IMR-90 (cell line): ENCODE data around the gene TMEM45B. TPM values are rescaled to one million over a fixed set of nuclear protein-coding genes. Genes with fewer than 3 reads are reported as not detected.

Experiments used
- ATAC-seq: fragments of 200-7000 bp; cut with Tn5 transposase; 2 replicates; pipeline ENCODE4 v1.9.1; 2020; ENCODE audit warnings: low read depth, mild to moderate bottlenecking, moderate library complexity
- BruUV-seq: library from RNA; stranded (reverse); fragments of 400-500 nt; replicated peaks from 2 replicates; lab custom pipeline; 2021; lab: Mats Ljungman, UMichigan
- CTCF ChIA-PET: fragments of 300-600 bp; formaldehyde crosslinking; extraction: SDS; loops from one replicate; lab custom pipeline; 2021; ENCODE audit warnings: antibody characterized with exemption; lab: Yijun Ruan, JAX
- POLR2A ChIA-PET: fragments of 300-600 bp; sonication (Branson Sonifier 250); formaldehyde crosslinking; loops from one replicate; lab custom pipeline; 2022; ENCODE audit warnings: antibody characterized with exemption; ENCODE audit not compliant: unreplicated experiment; lab: Charles Lee
- DNase-seq: peaks from one replicate; pipeline ENCODE4 v3.0.0; 2013
- H2AFZ ChIP-seq: replicated peaks from 2 replicates; pipeline ENCODE3; 2013; ENCODE audit warnings: low read length, mild to moderate bottlenecking; ENCODE audit not compliant: poor library complexity
- H2AK5ac ChIP-seq: 2 replicates; pipeline ENCODE4 v1.6.1; 2013; ENCODE audit warnings: low read depth, low read length, inconsistent platforms
- H2AK9ac ChIP-seq: replicated peaks from 2 replicates; pipeline ENCODE3; 2013; ENCODE audit warnings: mild to moderate bottlenecking, low read depth, low read length, moderate library complexity; ENCODE audit not compliant: poor library complexity
- H2BK120ac ChIP-seq: 2 replicates; pipeline ENCODE4 v1.6.1; 2013; ENCODE audit warnings: low read depth, low read length, inconsistent platforms
- H2BK15ac ChIP-seq: 3 replicates; pipeline ENCODE4 v1.6.1; 2013; ENCODE audit warnings: low read depth, low read length, inconsistent platforms
- H2BK20ac ChIP-seq: 2 replicates; pipeline ENCODE4 v1.6.1; 2013; ENCODE audit warnings: low read depth, mild to moderate bottlenecking, inconsistent platforms, low read length, moderate library complexity
- H2BK5ac ChIP-seq: 2 replicates; pipeline ENCODE4 v1.6.1; 2013; ENCODE audit warnings: mild to moderate bottlenecking, low read depth, low read length, inconsistent platforms; ENCODE audit not compliant: poor library complexity, severe bottlenecking
- H3K14ac ChIP-seq: replicated peaks from 2 replicates; pipeline ENCODE4 v1.6.1; 2013; ENCODE audit warnings: low read depth, low read length, inconsistent platforms
- H3K18ac ChIP-seq: 2 replicates; pipeline ENCODE4 v1.6.1; 2013; ENCODE audit warnings: low read depth, low read length, control low read depth
- H3K23ac ChIP-seq: 2 replicates; pipeline ENCODE4 v1.6.1; 2013; ENCODE audit warnings: low read depth, low read length, inconsistent platforms
- H3K27ac ChIP-seq: 2 replicates; pipeline ENCODE4 v1.5.1; 2013; ENCODE audit warnings: mild to moderate bottlenecking, control low read depth, low read length; ENCODE audit not compliant: insufficient read depth
- H3K27me3 ChIP-seq: 2 replicates; pipeline ENCODE4 v1.6.1; 2013; ENCODE audit warnings: low read length; ENCODE audit not compliant: control insufficient read depth, insufficient read depth
- H3K36me3 ChIP-seq: 2 replicates; pipeline ENCODE4 v1.6.1; 2013; ENCODE audit warnings: low read length, mixed read lengths; ENCODE audit not compliant: control insufficient read depth, insufficient read depth
- H3K4ac ChIP-seq: 2 replicates; pipeline ENCODE4 v1.6.1; 2013; ENCODE audit warnings: low read depth, low read length, inconsistent platforms
- H3K4me1 ChIP-seq: 2 replicates; pipeline ENCODE4 v1.6.1; 2013; ENCODE audit warnings: low read length, mixed read lengths; ENCODE audit not compliant: control insufficient read depth, insufficient read depth
- H3K4me2 ChIP-seq: 2 replicates; pipeline ENCODE4 v1.6.1; 2013; ENCODE audit warnings: low read depth, mild to moderate bottlenecking, control low read depth, low read length, moderate library complexity
- H3K4me3 ChIP-seq: 2 replicates; pipeline ENCODE4 v1.5.1; 2013; ENCODE audit warnings: low read depth, mild to moderate bottlenecking, control low read depth, low read length, moderate library complexity; ENCODE audit not compliant: insufficient read depth
- H3K56ac ChIP-seq: 2 replicates; pipeline ENCODE4 v1.6.1; 2013; ENCODE audit warnings: low read length, inconsistent platforms; ENCODE audit not compliant: insufficient read depth; ENCODE audit errors: extremely low read depth
- H3K79me1 ChIP-seq, 2 experiments: 2 replicates each; pipeline ENCODE4 v1.6.1; 2013; ENCODE audit warnings: low read length in 2 of 2, inconsistent platforms in 1 of 2, low read depth in 1 of 2
- H3K9ac ChIP-seq: 2 replicates; pipeline ENCODE4 v1.6.1; 2013; ENCODE audit warnings: low read depth, low read length, control low read depth
- H3K9me1 ChIP-seq: 2 replicates; pipeline ENCODE4 v1.6.1; 2013; ENCODE audit warnings: low read length, inconsistent platforms; ENCODE audit not compliant: insufficient read depth
- H3K9me3 ChIP-seq: 2 replicates; pipeline ENCODE4 v1.6.1; 2013; ENCODE audit warnings: low read length; ENCODE audit not compliant: control insufficient read depth, insufficient read depth
- H4K20me1 ChIP-seq: 2 replicates; pipeline ENCODE4 v1.6.1; 2013; ENCODE audit warnings: low read length, inconsistent platforms; ENCODE audit not compliant: insufficient read depth
- H4K5ac ChIP-seq: 2 replicates; pipeline ENCODE4 v1.6.1; 2013; ENCODE audit warnings: mild to moderate bottlenecking, low read depth, low read length, control low read depth
- H4K8ac ChIP-seq, 2 experiments: 2 replicates each; pipeline ENCODE4 v1.6.1; 2013; ENCODE audit warnings: low read depth in 2 of 2, low read length in 2 of 2, control low read depth in 1 of 2, inconsistent platforms in 1 of 2
- H4K91ac ChIP-seq: 2 replicates; pipeline ENCODE4 v1.6.1; 2013; ENCODE audit warnings: low read depth, low read length, inconsistent platforms; ENCODE audit not compliant: insufficient read depth
- BHLHE40 ChIP-seq: fragments of 150-350 bp; IDR thresholded peaks from 2 replicates; pipeline ENCODE4 v1.6.1; 2016; ENCODE audit warnings: mild to moderate bottlenecking, low read depth, low read length
- CHD1 ChIP-seq: IDR thresholded peaks from 2 replicates; pipeline ENCODE4 v1.6.1; 2012; ENCODE audit warnings: low read depth, low read length, improper control_type of control experiment
- ELK1 ChIP-seq: fragments of 150-350 bp; IDR thresholded peaks from 2 replicates; pipeline ENCODE4 v1.6.1; 2016; ENCODE audit warnings: low read depth, mild to moderate bottlenecking, low read length, moderate library complexity, borderline replicate concordance
- FOS ChIP-seq: fragments of 150-350 bp; IDR thresholded peaks from 2 replicates; pipeline ENCODE4 v1.6.1; 2016; ENCODE audit warnings: low read depth, low read length
- MAFK ChIP-seq: IDR thresholded peaks from 2 replicates; pipeline ENCODE4 v1.6.1; 2012; ENCODE audit warnings: low read depth, low read length, improper control_type of control experiment
- MAZ ChIP-seq: IDR thresholded peaks from 2 replicates; pipeline ENCODE4 v1.6.1; 2012; ENCODE audit warnings: low read depth, mild to moderate bottlenecking, low read length, improper control_type of control experiment, moderate library complexity, borderline replicate concordance
- MXI1 ChIP-seq: IDR thresholded peaks from 2 replicates; pipeline ENCODE4 v1.6.1; 2012; ENCODE audit warnings: low read depth, mild to moderate bottlenecking, low read length, moderate library complexity, borderline replicate concordance
- NFE2L2 ChIP-seq: fragments of 150-350 bp; IDR thresholded peaks from 2 replicates; pipeline ENCODE4 v1.6.1; 2016; ENCODE audit warnings: low read depth, mild to moderate bottlenecking, low read length
- POLR2A ChIP-seq: IDR thresholded peaks from 2 replicates; pipeline ENCODE4 v1.6.1; 2012; ENCODE audit warnings: mild to moderate bottlenecking, low read depth, low read length
- RAD21 ChIP-seq: IDR thresholded peaks from 2 replicates; pipeline ENCODE4 v1.6.1; 2012; ENCODE audit warnings: low read length, improper control_type of control experiment
- RCOR1 ChIP-seq: IDR thresholded peaks from 2 replicates; pipeline ENCODE4 v1.6.1; 2012; ENCODE audit warnings: mild to moderate bottlenecking, low read length, improper control_type of control experiment; ENCODE audit not compliant: insufficient replicate concordance
- RFX5 ChIP-seq: IDR thresholded peaks from 2 replicates; pipeline ENCODE4 v1.8.0; 2012; ENCODE audit warnings: low read depth, mild to moderate bottlenecking, low read length, moderate library complexity
- SMC3 ChIP-seq: fragments of 150-350 bp; IDR thresholded peaks from 2 replicates; pipeline ENCODE4 v1.6.1; 2016; ENCODE audit warnings: low read depth, mild to moderate bottlenecking, antibody characterized with exemption, low read length, moderate library complexity
- WGBS, 2 experiments: methylation state at CpG; one replicate each; pipeline versions ENCODE4 v1.1.5 to v1.1.7; 2013; ENCODE audit warnings: missing lambda C conversion rate in 2 of 2; ENCODE audit not compliant: insufficient read length in 1 of 2; ENCODE audit errors: extremely low coverage in 2 of 2; 5-methylcytosine and 5-hydroxymethylcytosine counted together
- dilution Hi-C: fragments of 300-500 bp; cut with HindIII; formaldehyde crosslinking; loops from one replicate; pipeline ENCODE4 v1.14.3; 2018; ENCODE audit warnings: low sequenced_read_pairs; ENCODE audit not compliant: unreplicated experiment
- in situ Hi-C: fragments of 300-500 bp; cut with MboI; formaldehyde crosslinking; loops from 3 replicates; pipeline ENCODE4 v1.14.3; 2019; ENCODE audit warnings: low sequenced_read_pairs, inconsistent platforms, mixed read lengths
- intact Hi-C: fragments of 100-400 bp; cut with micrococcal nuclease; formaldehyde crosslinking; loops from 2 replicates; pipeline ENCODE4 v1.10.0; 2022
- polyA plus RNA-seq, 3 experiments: library from polyadenylated mRNA; depleted of rRNA; stranded (reverse); fragments of >200 nt; gene quantifications; 2 replicates each; pipeline ENCODE4 v1.2.3, GENCODE V29; 2012; ENCODE audit warnings: low replicate concordance in 1 of 3
- total RNA-seq: library from RNA; depleted of rRNA; stranded (reverse); fragments of >200 nt; gene quantifications from 2 replicates; pipeline ENCODE4 v1.2.3, GENCODE V29; 2012
- TF ChIP-seq, protein P1 (sequence below): conservative IDR thresholded peaks from 2 replicates; pipeline ENCODE4 v1.5.1; 2012; ENCODE audit warnings: mild to moderate bottlenecking, low read depth, low read length, improper control_type of control experiment
- TF ChIP-seq, protein P2 (sequence below): fragments of 150-350 bp; IDR thresholded peaks from 2 replicates; pipeline ENCODE4 v1.6.1; 2017; ENCODE audit warnings: mild to moderate bottlenecking, antibody characterized with exemption, low read length, low read depth

Gene TMEM45B
- total and polyA plus RNA-seq, 2 of the 4 experiments (the other 2 are of a cell fraction): not detected

DNA sequence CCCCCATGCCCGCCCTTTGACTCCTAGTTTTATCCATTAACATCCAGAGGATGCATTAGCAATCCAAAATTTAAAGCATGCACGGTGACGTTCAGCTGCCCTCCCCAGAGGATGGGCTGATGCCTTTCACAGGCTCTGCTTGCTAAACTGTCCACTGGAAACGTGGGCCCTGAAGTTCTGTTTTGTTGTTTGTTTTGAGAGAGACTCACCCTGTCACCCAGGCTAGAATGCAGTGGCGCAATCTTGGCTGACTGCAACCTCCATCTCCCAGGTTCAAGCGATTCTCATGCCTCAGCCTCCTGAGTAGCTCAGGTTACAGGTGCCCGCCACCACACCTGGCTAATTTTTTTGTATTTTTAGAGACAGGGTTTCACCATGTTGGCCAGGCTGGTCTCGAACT, 40.4 kb downstream of the TMEM45B start:
- H4K5ac ChIP-seq: no peak overlapping the region
- peaks cover 5% of the 10 kb centered on the region; the same call in 1 of the 2 replicates for H3K4me1 ChIP-seq
- no peaks in the 10 kb centered on the region for H4K20me1 ChIP-seq
- ATAC-seq (no peak), DNase-seq (no peak)
- no peak overlapping the region for H2BK120ac ChIP-seq
- dilution Hi-C loops: no loop called here
- ChIA-PET POLR2A (no interaction called here), CTCF (interaction anchor here (0.6 kb wide), 1 partner anchor 89 kb away, joined by 3 read pairs; no protein-coding TSS in a partner anchor)
- H3K27me3 ChIP-seq: peaks cover 4% of the 10 kb centered on the region
- no peak overlapping the region for H3K4ac ChIP-seq
- no peaks in the 10 kb centered on the region for H3K9me3 ChIP-seq
- no peak overlapping the region for H2AK9ac ChIP-seq
- H2BK20ac ChIP-seq: no peak overlapping the region
- TF ChIP-seq MAFK: no peak
- TF ChIP-seq RAD21: no peak
- TF ChIP-seq SMC3: no peak
- TF ChIP-seq, protein P1, sequence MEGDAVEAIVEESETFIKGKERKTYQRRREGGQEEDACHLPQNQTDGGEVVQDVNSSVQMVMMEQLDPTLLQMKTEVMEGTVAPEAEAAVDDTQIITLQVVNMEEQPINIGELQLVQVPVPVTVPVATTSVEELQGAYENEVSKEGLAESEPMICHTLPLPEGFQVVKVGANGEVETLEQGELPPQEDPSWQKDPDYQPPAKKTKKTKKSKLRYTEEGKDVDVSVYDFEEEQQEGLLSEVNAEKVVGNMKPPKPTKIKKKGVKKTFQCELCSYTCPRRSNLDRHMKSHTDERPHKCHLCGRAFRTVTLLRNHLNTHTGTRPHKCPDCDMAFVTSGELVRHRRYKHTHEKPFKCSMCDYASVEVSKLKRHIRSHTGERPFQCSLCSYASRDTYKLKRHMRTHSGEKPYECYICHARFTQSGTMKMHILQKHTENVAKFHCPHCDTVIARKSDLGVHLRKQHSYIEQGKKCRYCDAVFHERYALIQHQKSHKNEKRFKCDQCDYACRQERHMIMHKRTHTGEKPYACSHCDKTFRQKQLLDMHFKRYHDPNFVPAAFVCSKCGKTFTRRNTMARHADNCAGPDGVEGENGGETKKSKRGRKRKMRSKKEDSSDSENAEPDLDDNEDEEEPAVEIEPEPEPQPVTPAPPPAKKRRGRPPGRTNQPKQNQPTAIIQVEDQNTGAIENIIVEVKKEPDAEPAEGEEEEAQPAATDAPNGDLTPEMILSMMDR: no peak
- no peak for TF ChIP-seq POLR2A
- no peak for TF ChIP-seq RFX5
- no peak for TF ChIP-seq MXI1
- no peak for TF ChIP-seq RCOR1
- TF ChIP-seq FOS: no peak
- no peak for TF ChIP-seq MAZ
- TF ChIP-seq, protein P2, sequence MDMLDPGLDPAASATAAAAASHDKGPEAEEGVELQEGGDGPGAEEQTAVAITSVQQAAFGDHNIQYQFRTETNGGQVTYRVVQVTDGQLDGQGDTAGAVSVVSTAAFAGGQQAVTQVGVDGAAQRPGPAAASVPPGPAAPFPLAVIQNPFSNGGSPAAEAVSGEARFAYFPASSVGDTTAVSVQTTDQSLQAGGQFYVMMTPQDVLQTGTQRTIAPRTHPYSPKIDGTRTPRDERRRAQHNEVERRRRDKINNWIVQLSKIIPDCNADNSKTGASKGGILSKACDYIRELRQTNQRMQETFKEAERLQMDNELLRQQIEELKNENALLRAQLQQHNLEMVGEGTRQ: no peak
- no peak for TF ChIP-seq CHD1
- no peak for TF ChIP-seq BHLHE40
- no peak for TF ChIP-seq ELK1
- no peak for TF ChIP-seq NFE2L2
- intact Hi-C loops: no loop called here
- no peak overlapping the region for H3K18ac ChIP-seq
- in situ Hi-C loops: no loop called here
- no peak overlapping the region for H3K9ac ChIP-seq
- no peak overlapping the region for H4K91ac ChIP-seq
- H3K4me3 ChIP-seq: no peak overlapping the region
- no peak overlapping the region for H3K14ac ChIP-seq
- WGBS, 2 experiments: 100% methylated on average over 2 of the region's 8 CpGs; no CpG with 5 or more reads in 1 of the 2 experiments
- no peak overlapping the region for H3K4me2 ChIP-seq
- H4K8ac ChIP-seq: no peak overlapping the region
- no peak overlapping the region for H3K27ac ChIP-seq
- no peak overlapping the region for H3K23ac ChIP-seq
- H3K9me1 ChIP-seq: peaks cover 3% of the 10 kb centered on the region; the same call in 1 of the 2 replicates
- no peak overlapping the region for H2BK5ac ChIP-seq
- BruUV-seq: no TSS peak
- H3K79me1 ChIP-seq: no peaks in the 10 kb centered on the region
- H2AK5ac ChIP-seq: no peak overlapping the region
- H3K36me3 ChIP-seq: peaks cover 2% of the 10 kb centered on the region; the same call in 1 of the 2 replicates
- H2AFZ ChIP-seq: no peak overlapping the region
- no peak overlapping the region for H2BK15ac ChIP-seq
- H3K56ac ChIP-seq: no peak overlapping the region
